Tibial nerve (tissue), 4 donors: ENCODE data around the gene SEC62.

Source experiments
- CTCF ChIP-seq, 5 experiments: fragments of 200-600 bp in 3 of 5; fragments of 450-650 bp in 2 of 5; sonication (generic) in 3 of 5; IDR thresholded peaks; one replicate each; pipeline ENCODE4 v1.5.1; 2016 to 2019; ENCODE audit warnings: antibody characterized with exemption in 5 of 5, mild to moderate bottlenecking in 3 of 5, moderate library complexity in 2 of 5
- EP300 ChIP-seq, 2 donors: sonication (generic); formaldehyde crosslinking; IDR thresholded peaks; one replicate each; pipeline ENCODE4 v1.6.1; 2017; ENCODE audit warnings: antibody characterized with exemption in 2 of 2, mild to moderate bottlenecking in 1 of 2

DNA sequence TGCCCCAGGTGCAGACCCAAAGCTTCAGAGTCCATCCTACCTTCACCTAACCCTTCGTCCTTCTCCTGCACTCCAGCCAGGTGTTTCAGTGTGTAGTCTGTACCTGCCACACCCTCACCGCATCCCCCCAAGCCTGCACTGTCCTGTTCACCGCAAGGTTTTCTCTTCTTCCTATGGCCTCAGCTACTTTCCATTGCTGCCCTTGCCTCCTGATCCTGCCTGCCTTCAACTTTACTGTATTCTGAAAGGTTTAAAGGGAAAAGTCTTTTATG is 80.5 kb downstream of the SEC62 start:
- TF ChIP-seq CTCF (IDR thresholded peaks at IDR 0.05) (no peak), EP300 (IDR thresholded peaks at IDR 0.05) (no peak)
